Bronchial epithelial cell (primary cell): Measurements from ENCODE around the gene SPEF2. TPM values are rescaled to one million over a fixed set of nuclear protein-coding genes. Genes with fewer than 3 reads are reported as not detected.

Experiments
- DNase-seq: peaks from one replicate; pipeline ENCODE4 v3.0.0-alpha.2; 2010; ENCODE audit warnings: low read depth
- FAIRE-seq: peaks from 2 replicates; lab custom pipeline; 2011; peaks lifted over from hg19 to GRCh38; lab: Jason Lieb, UNC
- H3K27me3 ChIP-seq: 2 replicates; pipeline ENCODE4 v1.5.1; 2011; ENCODE audit warnings: low read length; ENCODE audit not compliant: control insufficient read depth, insufficient read depth
- H3K36me3 ChIP-seq: 2 replicates; pipeline ENCODE4 v1.5.1; 2011; ENCODE audit warnings: low read length; ENCODE audit not compliant: control insufficient read depth, insufficient read depth
- H3K4me3 ChIP-seq: 2 replicates; pipeline ENCODE4 v1.5.1; 2011; ENCODE audit warnings: mild to moderate bottlenecking, low read depth, low read length, control low read depth
- CTCF ChIP-seq: IDR thresholded peaks from 2 replicates; pipeline ENCODE4 v1.5.1; 2011; ENCODE audit warnings: mild to moderate bottlenecking, moderate library complexity, low read length, control low read depth, inconsistent platforms; ENCODE audit not compliant: insufficient read depth, severe bottlenecking
- total RNA-seq: library from RNA; depleted of rRNA; stranded (reverse); fragments of >200 nt; gene quantifications from 2 replicates; pipeline ENCODE4 v1.2.1, GENCODE V29; 2014

The SPEF2 gene
- total RNA-seq, 1 donor from 2014 or later: 1.1 TPM

- DNase-seq: no peak
- FAIRE-seq: no peak
- H3K27me3 ChIP-seq: no peaks in the 10 kb centered on the region
- H3K4me3 ChIP-seq: no peak overlapping the region
- no peak for TF ChIP-seq CTCF
- no peaks in the 10 kb centered on the region for H3K36me3 ChIP-seq
These were observed 177.2 kb downstream of the SPEF2 start for GRCh38 chr5:35794684-35795375.

- no peak for DNase-seq
- H3K36me3 ChIP-seq: no peaks in the 10 kb centered on the region
- FAIRE-seq: no peak
- H3K4me3 ChIP-seq: no peak overlapping the region
- TF ChIP-seq CTCF: no peak
- H3K27me3 ChIP-seq: peaks cover 1% of the 10 kb centered on the region
These were observed 181.5 kb downstream of the SPEF2 start for GRCh38 chr5:35799181-35799580.

- no peak for TF ChIP-seq CTCF
- Histone ChIP-seq H3K4me3 (no peak overlapping the region), H3K27me3 (peaks cover 1% of the 10 kb centered on the region), H3K36me3 (no peaks in the 10 kb centered on the region)
- no peak for FAIRE-seq
- DNase-seq: no peak
These were observed 182.1 kb downstream of the SPEF2 start for GRCh38 chr5:35799753-35800152.

GRCh38 chr5:35803191-35803651 is 185.6 kb downstream of the SPEF2 start:
- Histone ChIP-seq H3K4me3 (no peak overlapping the region), H3K36me3 (no peaks in the 10 kb centered on the region), H3K27me3 (peaks cover 1% of the 10 kb centered on the region)
- TF ChIP-seq CTCF: no peak
- peak; percentile 58 for FAIRE-seq
- no peak for DNase-seq

GRCh38 chr5:35804201-35804653 is 186.6 kb downstream of the SPEF2 start:
- Histone ChIP-seq H3K4me3 (no peak overlapping the region), H3K36me3 (no peaks in the 10 kb centered on the region), H3K27me3 (peaks cover 1% of the 10 kb centered on the region)
- DNase-seq (no peak), FAIRE-seq (no peak)
- no peak for TF ChIP-seq CTCF

GRCh38 chr5:35804841-35805240 is 187.2 kb downstream of the SPEF2 start:
- TF ChIP-seq CTCF: no peak
- no peak overlapping the region for H3K4me3 ChIP-seq
- FAIRE-seq (no peak), DNase-seq (no peak)
- H3K36me3 ChIP-seq: no peaks in the 10 kb centered on the region
- H3K27me3 ChIP-seq: peaks cover 1% of the 10 kb centered on the region
